GM21529 (cell line): ENCODE measurements around the gene KLF12.
A peak's percentile ranks its signal among the peaks of the same experiment; 100 is the strongest.

Source experiments
- ATAC-seq: cut with Tn5 transposase; IDR thresholded peaks from one replicate; pipeline ENCODE4 v1.9.1; 2021; ENCODE audit not compliant: unreplicated experiment

The KLF12 gene

GRCh38 chr13:74135326-74136083 lies 1.3 kb upstream of the KLF12 start:
- ATAC-seq = peak; percentile 39

GRCh38 chr13:74134777-74135325 lies 647 bp upstream of the KLF12 start:
- ATAC-seq = peak; percentile 23

- ATAC-seq = peak; percentile 40
These were observed 475 bp downstream of the KLF12 start for GRCh38 chr13:74133657-74134201.

- no peak for ATAC-seq
These were observed 1.2 kb downstream of the KLF12 start for GRCh38 chr13:74132776-74133656.

- no peak for ATAC-seq
These were observed 1.9 kb downstream of the KLF12 start for GRCh38 chr13:74132152-74132775.

- no peak for ATAC-seq
These were observed 3.0 kb downstream of the KLF12 start for GRCh38 chr13:74131227-74131626.

- no peak for ATAC-seq
These were observed 4.6 kb downstream of the KLF12 start for GRCh38 chr13:74129500-74130191.

- ATAC-seq = no peak
These were observed 5.9 kb downstream of the KLF12 start for GRCh38 chr13:74128156-74128767.

GRCh38 chr13:74118328-74118727 lies 15.9 kb downstream of the KLF12 start:
- ATAC-seq = no peak

- no peak for ATAC-seq
These were observed 16.9 kb downstream of the KLF12 start for GRCh38 chr13:74117207-74117705.

- no peak for ATAC-seq
These were observed 19.1 kb downstream of the KLF12 start for GRCh38 chr13:74115133-74115532.

- ATAC-seq = no peak
These were observed 19.6 kb downstream of the KLF12 start for GRCh38 chr13:74114641-74115040.

- ATAC-seq = no peak
These were observed 20.0 kb downstream of the KLF12 start for GRCh38 chr13:74114202-74114601.

GRCh38 chr13:74111901-74112824 lies 22.0 kb downstream of the KLF12 start:
- ATAC-seq = no peak

- no peak for ATAC-seq
These were observed 22.8 kb downstream of the KLF12 start for GRCh38 chr13:74111399-74111798.

GRCh38 chr13:74110053-74110452 lies 24.2 kb downstream of the KLF12 start:
- no peak for ATAC-seq

- no peak for ATAC-seq
These were observed 26.6 kb downstream of the KLF12 start for GRCh38 chr13:74107598-74107997.

GRCh38 chr13:74105871-74106270 lies 28.3 kb downstream of the KLF12 start:
- no peak for ATAC-seq
